GM23338 (cell line): ENCODE measurements around the gene LAMA4. TPM values are rescaled to one million over a fixed set of nuclear protein-coding genes. Genes with fewer than 3 reads are reported as not detected.
"Not testable (repeated sequence)": the region's sequence is repeated elsewhere in the genome, so short reads cannot be mapped to it uniquely, and the experiment has no call there.

Experiments used
- ATAC-seq: fragments of 200-7000 bp; cut with Tn5 transposase; 3 replicates; pipeline ENCODE4 v1.9.1; 2020
- DNase-seq: peaks from one replicate; pipeline ENCODE4 v3.0.0-alpha.2; 2015; ENCODE audit warnings: low spot score
- H2AFZ ChIP-seq: fragments of 200-600 bp; sonication (generic); 2 replicates; pipeline ENCODE4 v1.8.0; 2016; ENCODE audit warnings: antibody characterized with exemption, mild to moderate bottlenecking, moderate library complexity
- H3F3A ChIP-seq: fragments of 200-600 bp; sonication (generic); replicated peaks from 2 replicates; pipeline ENCODE4 v1.8.0; 2017; ENCODE audit warnings: antibody characterized with exemption, mixed run types, low read depth
- H3K27ac ChIP-seq: fragments of 200-600 bp; sonication (generic); 2 replicates; pipeline ENCODE4 v1.6.1; 2016; ENCODE audit warnings: low read depth
- H3K27me3 ChIP-seq: fragments of 200-600 bp; sonication (generic); 2 replicates; pipeline ENCODE4 v1.8.0; 2016; ENCODE audit warnings: mild to moderate bottlenecking, mixed run types, moderate library complexity; ENCODE audit not compliant: insufficient read depth
- H3K36me3 ChIP-seq: fragments of 200-600 bp; sonication (generic); 2 replicates; pipeline ENCODE4 v1.8.0; 2016; ENCODE audit warnings: mild to moderate bottlenecking; ENCODE audit not compliant: insufficient read depth
- H3K4me1 ChIP-seq: fragments of 200-600 bp; sonication (generic); 2 replicates; pipeline ENCODE4 v1.8.0; 2016; ENCODE audit warnings: mild to moderate bottlenecking, moderate library complexity; ENCODE audit not compliant: insufficient read depth
- H3K4me2 ChIP-seq: fragments of 200-600 bp; sonication (generic); 2 replicates; pipeline ENCODE4 v1.7.1; 2017; ENCODE audit warnings: mixed run types
- H3K4me3 ChIP-seq: fragments of 200-600 bp; sonication (generic); 2 replicates; pipeline ENCODE4 v1.6.1; 2016; ENCODE audit warnings: mixed run types
- H3K79me2 ChIP-seq: fragments of 200-600 bp; sonication (generic); replicated peaks from 2 replicates; pipeline ENCODE4 v1.8.0; 2017; ENCODE audit warnings: mild to moderate bottlenecking; ENCODE audit not compliant: insufficient read depth
- H3K9me2 ChIP-seq: fragments of 200-600 bp; sonication (generic); 2 replicates; pipeline ENCODE4 v1.8.0; 2017; ENCODE audit not compliant: insufficient read depth
- H4K20me1 ChIP-seq: fragments of 200-600 bp; sonication (generic); replicated peaks from 2 replicates; pipeline ENCODE4 v1.8.0; 2017; ENCODE audit warnings: mild to moderate bottlenecking; ENCODE audit not compliant: insufficient read depth
- H3K27ac Mint-ChIP-seq: 2 replicates; pipeline ENCODE4 v1.8.0; 2020; ENCODE audit warnings: inconsistent platforms, mild to moderate bottlenecking, moderate library complexity, mixed read lengths
- H3K27me3 Mint-ChIP-seq: 3 replicates; pipeline ENCODE4 v1.8.0; 2022; ENCODE audit warnings: low read depth, mild to moderate bottlenecking, moderate library complexity, mixed read lengths, inconsistent platforms; ENCODE audit not compliant: insufficient read depth, poor library complexity
- H3K36me3 Mint-ChIP-seq: 3 replicates; pipeline ENCODE4 v1.8.0; 2021; ENCODE audit warnings: low read depth, mild to moderate bottlenecking, inconsistent platforms, moderate library complexity, mixed read lengths
- H3K4me1 Mint-ChIP-seq: 3 replicates; pipeline ENCODE4 v1.8.0; 2020; ENCODE audit warnings: mild to moderate bottlenecking, inconsistent platforms, mixed read lengths
- H3K4me3 Mint-ChIP-seq: 3 replicates; pipeline ENCODE4 v1.8.0; 2021; ENCODE audit warnings: moderate library complexity, mild to moderate bottlenecking, inconsistent platforms, mixed read lengths
- H3K9me3 Mint-ChIP-seq: 3 replicates; pipeline ENCODE4 v1.8.0; 2020; ENCODE audit warnings: moderate library complexity, mild to moderate bottlenecking, inconsistent platforms, mixed read lengths
- NANOG ChIP-seq: IDR thresholded peaks from 2 replicates; pipeline ENCODE4 v1.6.1; 2016; ENCODE audit warnings: antibody characterized with exemption, borderline replicate concordance
- STAT1 ChIP-seq: IDR thresholded peaks from one replicate; pipeline ENCODE4 v1.6.1; 2016; ENCODE audit warnings: antibody characterized with exemption; ENCODE audit not compliant: unreplicated experiment
- ZNF114 ChIP-seq: fragments of 250-450 bp; sonication (Bioruptor Pico); IDR thresholded peaks from 2 replicates; pipeline ENCODE4 v1.5.0; 2020; ENCODE audit warnings: mild to moderate bottlenecking, moderate library complexity
- polyA plus RNA-seq: library from polyadenylated mRNA; unstranded; fragments of >200 nt; fragmentation: Nextera tagmentation; extraction: Ambion mirVana; gene quantifications from 2 replicates; pipeline ENCODE4 v1.2.1, GENCODE V29; 2016
- total RNA-seq: library from RNA; depleted of rRNA; stranded (reverse); fragments of >200 nt; shearing (Covaris generic); gene quantifications from 2 replicates; pipeline ENCODE4 v1.2.3, GENCODE V29; 2014
- TF ChIP-seq, protein P1 (sequence below), 2 experiments: fragments of 200-600 bp in 1 of 2; sonication (generic) in 1 of 2; conservative IDR thresholded peaks; 2 replicates each; pipeline versions ENCODE4 v1.5.1 to v1.6.1; 2016 to 2017; ENCODE audit warnings: antibody characterized with exemption in 2 of 2, low read depth in 2 of 2, mild to moderate bottlenecking in 2 of 2, moderate library complexity in 1 of 2
- TF ChIP-seq, protein P2 (sequence below): fragments of 250-450 bp; sonication (Bioruptor Pico); IDR thresholded peaks from 2 replicates; pipeline ENCODE4 v1.5.0; 2020; ENCODE audit warnings: mild to moderate bottlenecking, moderate library complexity
- TF ChIP-seq, protein P3 (sequence below): IDR thresholded peaks from 2 replicates; pipeline ENCODE4 v1.6.1; 2016; ENCODE audit warnings: antibody characterized with exemption

The LAMA4 gene
- total and polyA plus RNA-seq, 2 experiments from 2014 or later: 1.7 to 2.8 TPM

DNA sequence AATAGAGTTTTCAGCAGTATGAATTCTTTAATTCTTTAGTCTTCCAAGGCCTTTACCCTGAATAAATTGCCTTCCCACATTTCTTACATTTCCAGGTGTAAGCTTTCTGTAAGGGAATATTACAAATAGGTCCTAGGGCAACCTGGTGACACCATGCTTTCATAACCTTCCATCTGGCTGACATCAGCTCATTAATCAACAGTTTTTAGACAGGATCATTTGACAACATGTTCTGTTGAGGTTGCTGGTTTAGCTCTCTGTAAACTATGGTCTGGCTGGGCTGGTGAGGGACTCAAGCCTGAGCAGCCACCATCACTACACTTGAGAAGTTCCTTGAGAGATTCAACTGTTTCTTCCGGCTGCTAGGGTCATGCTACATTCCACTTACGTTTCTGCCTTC is 147.8 kb downstream of the LAMA4 start:
- Histone ChIP-seq H3K4me3 (no peak overlapping the region), H3F3A (no peaks in the 10 kb centered on the region), H3K36me3 (no peaks in the 10 kb centered on the region), H3K79me2 (no peaks in the 10 kb centered on the region), H4K20me1 (no peaks in the 10 kb centered on the region), H2AFZ (no peak overlapping the region), H3K4me1 (peaks cover 10% of the 10 kb centered on the region), H3K27me3 (no peaks in the 10 kb centered on the region), H3K27ac (no peak overlapping the region), H3K9me2 (peaks cover 5% of the 10 kb centered on the region), H3K4me2 (no peak overlapping the region)
- peaks cover 8% of the 10 kb centered on the region for H3K36me3 Mint-ChIP-seq
- H3K4me3 Mint-ChIP-seq: no peak overlapping the region
- H3K9me3 Mint-ChIP-seq: peaks cover 9% of the 10 kb centered on the region
- DNase-seq: no peak
- peaks cover 9% of the 10 kb centered on the region for H3K4me1 Mint-ChIP-seq
- H3K27me3 Mint-ChIP-seq: no peaks in the 10 kb centered on the region
- no peak overlapping the region for H3K27ac Mint-ChIP-seq
- TF ChIP-seq, protein P1, sequence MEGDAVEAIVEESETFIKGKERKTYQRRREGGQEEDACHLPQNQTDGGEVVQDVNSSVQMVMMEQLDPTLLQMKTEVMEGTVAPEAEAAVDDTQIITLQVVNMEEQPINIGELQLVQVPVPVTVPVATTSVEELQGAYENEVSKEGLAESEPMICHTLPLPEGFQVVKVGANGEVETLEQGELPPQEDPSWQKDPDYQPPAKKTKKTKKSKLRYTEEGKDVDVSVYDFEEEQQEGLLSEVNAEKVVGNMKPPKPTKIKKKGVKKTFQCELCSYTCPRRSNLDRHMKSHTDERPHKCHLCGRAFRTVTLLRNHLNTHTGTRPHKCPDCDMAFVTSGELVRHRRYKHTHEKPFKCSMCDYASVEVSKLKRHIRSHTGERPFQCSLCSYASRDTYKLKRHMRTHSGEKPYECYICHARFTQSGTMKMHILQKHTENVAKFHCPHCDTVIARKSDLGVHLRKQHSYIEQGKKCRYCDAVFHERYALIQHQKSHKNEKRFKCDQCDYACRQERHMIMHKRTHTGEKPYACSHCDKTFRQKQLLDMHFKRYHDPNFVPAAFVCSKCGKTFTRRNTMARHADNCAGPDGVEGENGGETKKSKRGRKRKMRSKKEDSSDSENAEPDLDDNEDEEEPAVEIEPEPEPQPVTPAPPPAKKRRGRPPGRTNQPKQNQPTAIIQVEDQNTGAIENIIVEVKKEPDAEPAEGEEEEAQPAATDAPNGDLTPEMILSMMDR (conservative IDR thresholded peaks at IDR 0.05; ENCODE audit: low read depth in 2 of 2): no peak
- TF ChIP-seq STAT1: no peak
- TF ChIP-seq, protein P2, sequence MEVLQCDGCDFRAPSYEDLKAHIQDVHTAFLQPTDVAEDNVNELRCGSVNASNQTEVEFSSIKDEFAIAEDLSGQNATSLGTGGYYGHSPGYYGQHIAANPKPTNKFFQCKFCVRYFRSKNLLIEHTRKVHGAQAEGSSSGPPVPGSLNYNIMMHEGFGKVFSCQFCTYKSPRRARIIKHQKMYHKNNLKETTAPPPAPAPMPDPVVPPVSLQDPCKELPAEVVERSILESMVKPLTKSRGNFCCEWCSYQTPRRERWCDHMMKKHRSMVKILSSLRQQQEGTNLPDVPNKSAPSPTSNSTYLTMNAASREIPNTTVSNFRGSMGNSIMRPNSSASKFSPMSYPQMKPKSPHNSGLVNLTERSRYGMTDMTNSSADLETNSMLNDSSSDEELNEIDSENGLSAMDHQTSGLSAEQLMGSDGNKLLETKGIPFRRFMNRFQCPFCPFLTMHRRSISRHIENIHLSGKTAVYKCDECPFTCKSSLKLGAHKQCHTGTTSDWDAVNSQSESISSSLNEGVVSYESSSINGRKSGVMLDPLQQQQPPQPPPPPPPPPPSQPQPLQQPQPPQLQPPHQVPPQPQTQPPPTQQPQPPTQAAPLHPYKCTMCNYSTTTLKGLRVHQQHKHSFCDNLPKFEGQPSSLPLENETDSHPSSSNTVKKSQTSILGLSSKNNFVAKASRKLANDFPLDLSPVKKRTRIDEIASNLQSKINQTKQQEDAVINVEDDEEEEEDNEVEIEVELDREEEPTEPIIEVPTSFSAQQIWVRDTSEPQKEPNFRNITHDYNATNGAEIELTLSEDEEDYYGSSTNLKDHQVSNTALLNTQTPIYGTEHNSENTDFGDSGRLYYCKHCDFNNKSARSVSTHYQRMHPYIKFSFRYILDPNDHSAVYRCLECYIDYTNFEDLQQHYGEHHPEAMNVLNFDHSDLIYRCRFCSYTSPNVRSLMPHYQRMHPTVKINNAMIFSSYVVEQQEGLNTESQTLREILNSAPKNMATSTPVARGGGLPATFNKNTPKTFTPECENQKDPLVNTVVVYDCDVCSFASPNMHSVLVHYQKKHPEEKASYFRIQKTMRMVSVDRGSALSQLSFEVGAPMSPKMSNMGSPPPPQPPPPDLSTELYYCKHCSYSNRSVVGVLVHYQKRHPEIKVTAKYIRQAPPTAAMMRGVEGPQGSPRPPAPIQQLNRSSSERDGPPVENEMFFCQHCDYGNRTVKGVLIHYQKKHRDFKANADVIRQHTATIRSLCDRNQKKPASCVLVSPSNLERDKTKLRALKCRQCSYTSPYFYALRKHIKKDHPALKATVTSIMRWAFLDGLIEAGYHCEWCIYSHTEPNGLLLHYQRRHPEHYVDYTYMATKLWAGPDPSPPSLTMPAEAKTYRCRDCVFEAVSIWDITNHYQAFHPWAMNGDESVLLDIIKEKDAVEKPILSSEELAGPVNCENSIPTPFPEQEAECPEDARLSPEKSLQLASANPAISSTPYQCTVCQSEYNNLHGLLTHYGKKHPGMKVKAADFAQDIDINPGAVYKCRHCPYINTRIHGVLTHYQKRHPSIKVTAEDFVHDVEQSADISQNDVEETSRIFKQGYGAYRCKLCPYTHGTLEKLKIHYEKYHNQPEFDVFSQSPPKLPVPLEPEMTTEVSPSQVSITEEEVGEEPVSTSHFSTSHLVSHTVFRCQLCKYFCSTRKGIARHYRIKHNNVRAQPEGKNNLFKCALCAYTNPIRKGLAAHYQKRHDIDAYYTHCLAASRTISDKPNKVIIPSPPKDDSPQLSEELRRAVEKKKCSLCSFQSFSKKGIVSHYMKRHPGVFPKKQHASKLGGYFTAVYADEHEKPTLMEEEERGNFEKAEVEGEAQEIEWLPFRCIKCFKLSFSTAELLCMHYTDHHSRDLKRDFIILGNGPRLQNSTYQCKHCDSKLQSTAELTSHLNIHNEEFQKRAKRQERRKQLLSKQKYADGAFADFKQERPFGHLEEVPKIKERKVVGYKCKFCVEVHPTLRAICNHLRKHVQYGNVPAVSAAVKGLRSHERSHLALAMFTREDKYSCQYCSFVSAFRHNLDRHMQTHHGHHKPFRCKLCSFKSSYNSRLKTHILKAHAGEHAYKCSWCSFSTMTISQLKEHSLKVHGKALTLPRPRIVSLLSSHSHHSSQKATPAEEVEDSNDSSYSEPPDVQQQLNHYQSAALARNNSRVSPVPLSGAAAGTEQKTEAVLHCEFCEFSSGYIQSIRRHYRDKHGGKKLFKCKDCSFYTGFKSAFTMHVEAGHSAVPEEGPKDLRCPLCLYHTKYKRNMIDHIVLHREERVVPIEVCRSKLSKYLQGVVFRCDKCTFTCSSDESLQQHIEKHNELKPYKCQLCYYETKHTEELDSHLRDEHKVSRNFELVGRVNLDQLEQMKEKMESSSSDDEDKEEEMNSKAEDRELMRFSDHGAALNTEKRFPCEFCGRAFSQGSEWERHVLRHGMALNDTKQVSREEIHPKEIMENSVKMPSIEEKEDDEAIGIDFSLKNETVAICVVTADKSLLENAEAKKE: no peak
- TF ChIP-seq NANOG: no peak
- TF ChIP-seq, protein P3, sequence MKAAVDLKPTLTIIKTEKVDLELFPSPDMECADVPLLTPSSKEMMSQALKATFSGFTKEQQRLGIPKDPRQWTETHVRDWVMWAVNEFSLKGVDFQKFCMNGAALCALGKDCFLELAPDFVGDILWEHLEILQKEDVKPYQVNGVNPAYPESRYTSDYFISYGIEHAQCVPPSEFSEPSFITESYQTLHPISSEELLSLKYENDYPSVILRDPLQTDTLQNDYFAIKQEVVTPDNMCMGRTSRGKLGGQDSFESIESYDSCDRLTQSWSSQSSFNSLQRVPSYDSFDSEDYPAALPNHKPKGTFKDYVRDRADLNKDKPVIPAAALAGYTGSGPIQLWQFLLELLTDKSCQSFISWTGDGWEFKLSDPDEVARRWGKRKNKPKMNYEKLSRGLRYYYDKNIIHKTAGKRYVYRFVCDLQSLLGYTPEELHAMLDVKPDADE: no peak
- TF ChIP-seq ZNF114 (CRISPR knock-in tag): no peak
- no peak for ATAC-seq

DNA sequence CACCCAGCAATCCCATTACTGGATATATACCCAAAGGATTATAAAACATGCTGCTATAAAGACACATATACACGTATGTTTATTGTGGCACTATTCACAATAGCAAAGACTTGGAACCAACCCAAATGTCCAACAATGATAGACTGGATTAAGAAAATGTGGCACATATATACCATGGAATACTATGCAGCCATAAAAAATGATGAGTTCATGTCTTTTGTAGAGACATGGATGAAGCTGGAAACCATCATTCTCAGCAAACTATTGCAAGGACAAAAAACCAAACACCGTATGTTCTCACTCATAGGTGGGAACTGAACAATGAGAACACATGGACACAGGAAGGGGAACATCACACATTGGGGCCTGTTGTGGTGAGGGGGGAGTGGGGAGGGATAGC is 148.3 kb downstream of the LAMA4 start:
- peaks cover 14% of the 10 kb centered on the region for H3K4me1 Mint-ChIP-seq
- not testable (repeated sequence) for H4K20me1 ChIP-seq, ATAC-seq, H3K27ac Mint-ChIP-seq, H3K27ac ChIP-seq, H2AFZ ChIP-seq, H3K4me3 ChIP-seq, H3K4me3 Mint-ChIP-seq, H3K4me2 ChIP-seq, H3K9me2 ChIP-seq, H3K9me3 Mint-ChIP-seq, H3K36me3 Mint-ChIP-seq, DNase-seq, H3K27me3 ChIP-seq, H3K79me2 ChIP-seq, H3F3A ChIP-seq, H3K27me3 Mint-ChIP-seq, H3K36me3 ChIP-seq
- peaks cover 15% of the 10 kb centered on the region for H3K4me1 ChIP-seq
